Subcutaneous abdominal adipose tissue (tissue), 5 donors: ENCODE data around the gene SLC1A2.

Source experiments
- H3K27ac ChIP-seq: one replicate; pipeline ENCODE4 v1.7.0; 2013; ENCODE audit warnings: low read depth, mild to moderate bottlenecking, inconsistent platforms, low read length, moderate library complexity
- H3K27me3 ChIP-seq, 5 donors: one replicate each; pipeline ENCODE4 v1.7.0; 2013; ENCODE audit warnings: low read length in 5 of 5, inconsistent platforms in 1 of 5; ENCODE audit not compliant: control insufficient read depth in 5 of 5, insufficient read depth in 4 of 5
- H3K36me3 ChIP-seq, 5 donors: one replicate each; pipeline ENCODE4 v1.7.0; 2013; ENCODE audit warnings: low read length in 5 of 5; ENCODE audit not compliant: control insufficient read depth in 5 of 5, insufficient read depth in 5 of 5
- H3K4me1 ChIP-seq, 5 donors: one replicate each; pipeline ENCODE4 v1.7.0; 2013; ENCODE audit warnings: low read length in 5 of 5, mild to moderate bottlenecking in 3 of 5, moderate library complexity in 1 of 5; ENCODE audit not compliant: control insufficient read depth in 5 of 5, insufficient read depth in 5 of 5
- H3K4me3 ChIP-seq, 5 donors: one replicate each; pipeline ENCODE4 v1.7.0; 2013; ENCODE audit warnings: low read length in 5 of 5, low read depth in 1 of 5
- H3K9ac ChIP-seq, 5 donors: one replicate each; pipeline ENCODE4 v1.7.0; 2013; ENCODE audit warnings: low read length in 5 of 5, mild to moderate bottlenecking in 4 of 5, moderate library complexity in 3 of 5
- H3K9me3 ChIP-seq, 5 donors: one replicate each; pipeline ENCODE4 v1.7.0; 2013; ENCODE audit warnings: low read length in 5 of 5; ENCODE audit not compliant: control insufficient read depth in 5 of 5
- donor health status: healthy.
- donor health status: healthy.
- donor health status: healthy.
- donor health status: healthy.
- donor health status: healthy.

The SLC1A2 gene

DNA sequence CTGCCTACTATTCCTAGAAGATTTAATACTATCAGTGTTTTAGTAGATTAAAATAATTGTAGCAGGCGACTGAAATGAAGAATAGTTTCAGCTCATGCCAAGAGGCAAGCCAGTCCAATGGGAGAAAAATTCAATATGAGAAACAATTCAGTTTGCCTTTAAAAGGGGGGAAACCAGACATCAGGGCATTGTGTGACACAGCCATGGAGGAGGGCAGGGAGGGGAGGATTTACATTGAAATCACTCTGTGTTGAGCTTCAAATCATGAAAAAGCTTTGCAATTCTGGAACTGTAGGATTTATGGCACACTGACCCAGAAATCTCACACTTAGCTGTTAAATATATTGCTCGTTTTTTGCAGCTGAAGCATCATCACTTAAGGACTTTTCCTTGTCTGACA, 4.6 kb downstream of the SLC1A2 start:
- Histone ChIP-seq H3K9ac (no peak overlapping the region), H3K9me3 (no peaks in the 10 kb centered on the region), H3K27me3 (peaks cover 10 to 36% (median 13%) of the 10 kb centered on the region in 5 donors), H3K36me3 (no peaks in the 10 kb centered on the region), H3K27ac (no peak overlapping the region), H3K4me3 (no peak overlapping the region), H3K4me1 (peaks cover 0 to 18% (median 13%) of the 10 kb centered on the region in 5 donors)

DNA sequence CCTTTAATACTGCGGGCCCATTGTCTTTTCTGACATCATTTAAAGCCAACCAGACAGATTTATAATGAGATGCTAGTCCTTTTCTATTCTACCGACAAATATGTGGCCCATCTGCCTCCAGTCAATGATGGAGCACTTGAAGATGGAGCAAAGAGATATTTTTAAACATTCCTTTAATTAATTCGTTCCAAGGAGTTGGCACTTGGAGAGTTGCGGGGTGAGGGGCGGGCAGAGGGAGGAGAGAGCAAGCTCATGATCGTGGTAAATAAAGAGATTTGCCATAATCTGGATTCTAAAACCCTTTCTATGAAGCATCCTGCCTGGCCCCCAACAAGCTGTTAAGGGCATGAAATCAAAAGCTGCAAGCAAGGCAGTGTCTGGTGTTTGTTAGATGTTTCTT, 5.0 kb downstream of the SLC1A2 start:
- Histone ChIP-seq H3K27me3 (peaks cover 10 to 33% (median 12%) of the 10 kb centered on the region in 5 donors), H3K4me3 (no peak overlapping the region), H3K27ac (no peak overlapping the region), H3K9ac (no peak overlapping the region), H3K9me3 (no peaks in the 10 kb centered on the region), H3K36me3 (no peaks in the 10 kb centered on the region), H3K4me1 (peaks cover 0 to 13% (median 8%) of the 10 kb centered on the region in 5 donors)

DNA sequence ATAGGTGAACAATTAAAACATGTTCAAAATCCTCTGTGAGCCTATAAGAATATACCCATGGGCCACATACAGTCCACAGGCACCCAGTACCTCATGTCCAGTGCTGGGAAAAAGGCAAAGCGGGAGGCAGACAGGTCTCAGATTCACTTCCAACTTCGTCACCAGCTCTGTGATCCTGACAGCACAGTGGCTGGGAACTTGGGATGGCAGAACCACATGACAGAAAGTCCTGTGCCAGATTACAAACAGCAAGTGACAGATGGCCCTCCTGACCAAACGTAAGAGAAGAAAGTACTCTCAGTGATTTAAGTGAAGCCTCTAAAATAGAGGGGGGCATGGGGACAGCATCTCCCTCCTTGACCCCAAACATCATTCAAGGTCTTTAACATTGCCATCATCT, 5.8 kb downstream of the SLC1A2 start:
- Histone ChIP-seq H3K4me1 (peaks cover 0 to 6% (median 2%) of the 10 kb centered on the region in 5 donors), H3K9ac (no peak overlapping the region), H3K36me3 (no peaks in the 10 kb centered on the region), H3K9me3 (no peaks in the 10 kb centered on the region), H3K27ac (no peak overlapping the region), H3K27me3 (peaks cover 4 to 26% (median 8%) of the 10 kb centered on the region in 5 donors), H3K4me3 (no peak overlapping the region)

DNA sequence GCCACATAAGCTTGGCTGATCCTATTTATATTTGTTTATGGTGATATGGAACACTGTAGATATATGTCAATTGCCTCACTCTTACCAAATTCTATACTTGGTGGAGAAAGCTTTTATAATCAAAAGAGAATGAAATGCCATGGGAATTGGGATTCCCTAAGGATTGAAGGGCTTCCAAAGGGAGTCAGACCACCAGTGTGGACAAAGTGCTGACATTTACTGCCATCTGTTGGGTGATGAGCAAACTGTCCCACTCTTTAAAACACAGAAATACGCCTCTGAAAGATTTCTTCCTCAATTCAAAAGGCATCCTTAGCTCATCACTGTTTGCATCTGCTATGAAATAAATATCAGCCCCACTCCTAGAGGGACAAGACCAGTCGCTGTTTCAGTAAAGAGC, 7.1 kb downstream of the SLC1A2 start:
- Histone ChIP-seq H3K9me3 (no peaks in the 10 kb centered on the region), H3K27ac (no peak overlapping the region), H3K4me3 (no peak overlapping the region), H3K27me3 (peaks cover 0 to 14% (median 0%) of the 10 kb centered on the region in 5 donors), H3K9ac (no peak overlapping the region), H3K36me3 (no peaks in the 10 kb centered on the region), H3K4me1 (no peaks in the 10 kb centered on the region)

DNA sequence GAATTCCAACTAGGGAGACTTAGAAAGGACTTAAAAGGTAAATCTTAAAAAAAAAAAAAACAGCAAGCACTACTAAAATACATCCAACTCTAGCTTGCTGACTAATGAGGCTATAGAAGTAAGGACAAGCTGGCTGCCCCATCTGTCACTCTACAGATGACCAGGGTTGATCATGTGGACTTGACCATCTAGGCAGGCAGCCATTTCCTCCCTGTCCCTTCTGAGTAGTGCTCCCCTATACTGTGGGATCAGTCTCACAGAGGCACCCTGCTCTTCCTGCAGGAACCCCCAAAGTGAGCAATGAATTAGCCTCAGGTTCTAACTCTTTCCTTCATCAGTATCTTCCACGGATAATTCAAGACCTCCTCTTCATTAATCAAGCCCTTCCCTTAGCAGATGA, 12.3 kb downstream of the SLC1A2 start:
- H3K36me3 ChIP-seq, result no peaks in the 10 kb centered on the region
- H3K27ac ChIP-seq, result no peak overlapping the region
- H3K9me3 ChIP-seq, result no peaks in the 10 kb centered on the region
- peaks cover 0 to 4% (median 0%) of the 10 kb centered on the region in 5 donors for H3K27me3 ChIP-seq
- no peak overlapping the region for H3K9ac ChIP-seq
- H3K4me1 ChIP-seq, result peaks cover 0 to 4% (median 0%) of the 10 kb centered on the region in 5 donors
- no peak overlapping the region for H3K4me3 ChIP-seq

DNA sequence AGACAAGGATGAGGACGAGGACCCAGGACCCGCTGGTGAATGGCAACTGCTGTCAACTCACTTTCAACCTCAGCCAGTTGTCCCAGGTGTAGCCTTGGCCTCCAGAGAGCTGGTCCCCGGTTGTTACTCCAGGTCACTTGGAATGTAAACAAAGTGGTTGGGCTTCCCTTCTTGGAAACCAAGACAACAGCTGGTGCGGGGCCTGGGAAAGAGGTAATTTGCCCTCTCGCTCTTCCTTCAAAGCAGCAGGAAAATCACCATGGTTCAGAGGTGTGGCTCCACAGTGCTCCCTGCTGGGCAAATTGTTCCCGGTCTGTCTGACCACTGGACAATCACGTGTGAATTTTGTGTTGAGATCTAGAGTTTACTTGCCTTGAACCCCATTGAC, 15.0 kb downstream of the SLC1A2 start:
- H3K9ac ChIP-seq, result no peak overlapping the region

DNA sequence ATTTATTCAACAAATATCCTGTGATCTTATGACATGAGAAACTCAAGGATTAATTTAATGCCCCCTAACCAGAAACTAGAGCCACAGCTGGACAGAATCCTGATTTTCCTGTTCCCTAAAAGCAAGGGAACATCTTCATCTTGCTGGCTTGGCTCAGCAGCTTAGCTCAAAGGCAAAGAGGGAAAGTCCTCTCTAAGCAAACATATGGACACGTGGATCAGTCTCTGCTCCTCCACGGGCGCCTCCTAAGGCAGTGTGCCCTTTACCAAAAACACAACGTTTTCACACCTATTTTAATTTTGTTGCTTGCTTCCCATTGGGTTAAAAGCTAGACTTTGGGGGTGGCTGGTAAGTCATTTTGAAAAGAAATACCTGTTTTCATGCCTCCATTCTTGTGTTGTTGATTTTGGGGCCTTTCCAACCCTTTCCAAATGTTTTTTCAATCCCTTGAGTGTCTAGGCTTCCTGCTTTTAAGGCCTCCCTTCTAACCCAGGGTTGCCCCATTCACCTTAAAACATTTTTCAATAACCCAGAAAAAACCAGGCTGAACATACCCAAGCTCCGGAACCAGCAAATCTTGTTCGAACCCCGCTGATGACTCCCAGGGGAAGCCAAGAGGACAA, 15.5 kb downstream of the SLC1A2 start:
- H3K36me3 ChIP-seq, result no peaks in the 10 kb centered on the region
- peaks cover 0 to 4% (median 0%) of the 10 kb centered on the region in 5 donors for H3K4me1 ChIP-seq
- H3K27me3 ChIP-seq, result peaks cover 0 to 4% (median 0%) of the 10 kb centered on the region in 5 donors
- H3K9ac ChIP-seq, result no peak overlapping the region
- no peak overlapping the region for H3K27ac ChIP-seq
- H3K4me3 ChIP-seq, result no peak overlapping the region
- H3K9me3 ChIP-seq, result no peaks in the 10 kb centered on the region

More for the DNA sequence above, 15.0 kb downstream of the SLC1A2 start:
- H3K4me1 ChIP-seq, result peaks cover 0 to 4% (median 0%) of the 10 kb centered on the region in 5 donors
- H3K4me3 ChIP-seq, result no peak overlapping the region
- no peaks in the 10 kb centered on the region for H3K9me3 ChIP-seq
- H3K27ac ChIP-seq, result no peak overlapping the region
- H3K36me3 ChIP-seq, result no peaks in the 10 kb centered on the region
- H3K27me3 ChIP-seq, result peaks cover 0 to 4% (median 0%) of the 10 kb centered on the region in 5 donors

DNA sequence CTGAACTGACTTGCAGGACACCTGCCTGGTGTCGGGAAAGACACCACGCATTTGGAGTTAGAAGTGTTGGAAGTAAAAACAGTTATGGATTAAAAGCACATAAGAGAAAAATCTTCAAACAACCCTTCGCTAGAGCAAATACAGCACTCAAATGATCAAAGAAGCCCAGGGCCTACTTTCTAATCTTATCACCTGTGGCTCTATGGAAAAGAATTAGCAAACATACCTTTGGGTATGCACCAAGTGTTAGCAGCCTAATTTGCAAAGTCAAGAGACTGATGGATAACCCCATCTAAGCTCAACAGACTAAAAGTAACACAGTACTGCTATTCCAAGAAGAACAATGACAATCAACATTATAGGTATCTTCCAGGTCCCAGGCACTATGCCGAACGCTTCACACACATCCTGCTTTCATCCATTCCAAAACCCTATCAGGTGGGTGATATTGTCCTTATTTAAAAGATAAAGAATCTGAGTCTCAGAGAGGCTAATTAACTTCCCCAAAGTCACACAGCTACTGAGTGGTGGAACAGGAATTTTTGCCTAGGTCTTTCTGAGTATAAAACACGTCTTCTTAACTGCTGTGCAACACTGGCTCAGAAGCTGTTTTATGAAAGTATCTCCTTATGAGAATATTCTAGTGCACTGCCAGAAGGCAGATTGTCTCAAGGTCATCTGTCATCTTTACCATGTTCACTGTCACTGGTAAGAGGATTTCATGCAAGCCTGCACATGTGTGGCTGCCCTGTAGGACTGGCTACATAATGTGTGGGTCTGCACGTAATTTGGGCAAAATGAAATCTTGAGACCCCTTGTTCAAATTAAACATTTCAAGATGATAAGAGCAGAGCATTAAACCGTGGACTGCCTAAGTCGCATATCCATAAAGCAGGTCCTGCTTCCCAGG, 16.4 kb downstream of the SLC1A2 start:
- H3K4me1 ChIP-seq, result peaks cover 0 to 4% (median 0%) of the 10 kb centered on the region in 5 donors
- no peaks in the 10 kb centered on the region for H3K36me3 ChIP-seq
- peaks cover 0 to 4% (median 0%) of the 10 kb centered on the region in 5 donors for H3K27me3 ChIP-seq
- H3K27ac ChIP-seq, result no peak overlapping the region
- H3K9me3 ChIP-seq, result no peaks in the 10 kb centered on the region
- no peak overlapping the region for H3K9ac ChIP-seq
- H3K4me3 ChIP-seq, result no peak overlapping the region

DNA sequence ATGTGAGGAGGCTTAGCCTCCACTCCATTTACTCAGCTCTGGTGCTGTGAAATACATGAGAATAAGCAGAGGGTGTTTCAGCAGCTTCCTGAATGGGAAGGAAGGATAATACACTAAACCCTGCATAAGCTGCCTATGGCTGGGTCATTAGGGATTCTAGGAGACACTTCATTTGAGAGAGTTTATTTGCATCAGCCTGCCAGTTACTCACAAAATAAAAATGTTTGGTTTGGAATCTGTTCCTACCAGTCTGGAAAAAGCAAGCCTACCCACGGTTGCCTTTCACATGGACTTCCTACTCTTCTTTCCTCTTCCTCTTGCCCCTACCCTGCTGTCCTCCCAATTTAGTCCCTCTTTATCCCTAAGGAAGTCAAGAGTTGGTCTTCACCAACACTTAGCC, 20.5 kb downstream of the SLC1A2 start:
- no peak overlapping the region for H3K27ac ChIP-seq
- no peak overlapping the region for H3K9ac ChIP-seq
- no peaks in the 10 kb centered on the region for H3K9me3 ChIP-seq
- no peak overlapping the region for H3K4me3 ChIP-seq
- H3K36me3 ChIP-seq, result no peaks in the 10 kb centered on the region
- H3K4me1 ChIP-seq, result no peaks in the 10 kb centered on the region
- H3K27me3 ChIP-seq, result no peaks in the 10 kb centered on the region

DNA sequence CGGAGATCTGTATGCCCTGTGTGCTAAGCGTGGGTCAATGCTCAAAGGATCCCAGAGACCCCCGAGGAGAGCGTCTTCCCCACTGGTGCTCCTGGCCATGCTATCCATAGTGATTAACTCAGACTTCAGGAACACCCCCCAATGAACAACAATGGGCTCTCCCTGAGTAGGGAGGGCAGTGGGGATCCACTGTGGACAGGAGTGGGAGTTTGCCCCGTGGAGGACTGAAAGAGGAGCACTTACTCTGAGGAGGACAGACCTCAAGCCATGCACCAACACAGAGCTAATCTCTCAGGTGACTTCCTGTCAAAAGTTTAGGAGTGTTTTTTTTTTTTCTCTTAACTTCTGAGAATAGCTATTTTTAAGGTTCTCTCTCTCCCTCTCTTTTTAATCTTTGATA, 24.4 kb downstream of the SLC1A2 start:
- Histone ChIP-seq H3K9ac (no peak overlapping the region), H3K4me3 (no peak overlapping the region), H3K4me1 (peaks cover 3 to 18% (median 8%) of the 10 kb centered on the region in 5 donors), H3K9me3 (no peaks in the 10 kb centered on the region), H3K36me3 (no peaks in the 10 kb centered on the region), H3K27me3 (no peaks in the 10 kb centered on the region), H3K27ac (no peak overlapping the region)
